B cell (primary cell): ENCODE measurements around the gene PCSK1.

Experiments used
- EZH2 ChIP-seq: IDR thresholded peaks from 2 replicates; pipeline ENCODE4 v1.6.1; 2012; ENCODE audit warnings: borderline replicate concordance, low read depth, mild to moderate bottlenecking, moderate library complexity, low read length; ENCODE audit not compliant: insufficient read depth, poor library complexity, severe bottlenecking
- TF ChIP-seq, protein P1 (sequence below): fragments of 200-600 bp; IDR thresholded peaks from one replicate; pipeline ENCODE4 v1.8.0; 2022; ENCODE audit warnings: antibody characterized with exemption, mild to moderate bottlenecking

DNA sequence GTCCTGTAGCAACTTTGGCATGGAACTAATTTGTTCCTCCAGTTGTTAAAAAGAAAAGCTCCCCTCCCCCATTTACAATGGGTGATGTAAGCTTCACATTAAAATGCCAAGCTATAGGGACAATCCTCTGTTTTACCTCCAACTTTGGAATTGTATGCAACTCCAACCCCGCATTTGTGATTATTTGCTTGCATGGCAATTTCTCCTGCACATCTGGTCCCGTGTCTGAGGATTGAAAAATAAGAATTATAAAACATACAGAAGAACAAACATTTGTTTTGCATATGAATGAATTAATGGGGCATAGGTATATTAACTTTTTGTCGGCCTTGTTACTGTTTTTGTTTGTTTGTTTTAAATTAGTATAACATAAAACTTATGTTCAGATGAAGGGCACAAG lies 17.2 kb downstream of the PCSK1 start:
- TF ChIP-seq, protein P1, sequence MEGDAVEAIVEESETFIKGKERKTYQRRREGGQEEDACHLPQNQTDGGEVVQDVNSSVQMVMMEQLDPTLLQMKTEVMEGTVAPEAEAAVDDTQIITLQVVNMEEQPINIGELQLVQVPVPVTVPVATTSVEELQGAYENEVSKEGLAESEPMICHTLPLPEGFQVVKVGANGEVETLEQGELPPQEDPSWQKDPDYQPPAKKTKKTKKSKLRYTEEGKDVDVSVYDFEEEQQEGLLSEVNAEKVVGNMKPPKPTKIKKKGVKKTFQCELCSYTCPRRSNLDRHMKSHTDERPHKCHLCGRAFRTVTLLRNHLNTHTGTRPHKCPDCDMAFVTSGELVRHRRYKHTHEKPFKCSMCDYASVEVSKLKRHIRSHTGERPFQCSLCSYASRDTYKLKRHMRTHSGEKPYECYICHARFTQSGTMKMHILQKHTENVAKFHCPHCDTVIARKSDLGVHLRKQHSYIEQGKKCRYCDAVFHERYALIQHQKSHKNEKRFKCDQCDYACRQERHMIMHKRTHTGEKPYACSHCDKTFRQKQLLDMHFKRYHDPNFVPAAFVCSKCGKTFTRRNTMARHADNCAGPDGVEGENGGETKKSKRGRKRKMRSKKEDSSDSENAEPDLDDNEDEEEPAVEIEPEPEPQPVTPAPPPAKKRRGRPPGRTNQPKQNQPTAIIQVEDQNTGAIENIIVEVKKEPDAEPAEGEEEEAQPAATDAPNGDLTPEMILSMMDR, result no peak
- no peak for TF ChIP-seq EZH2
